ENCODE results near the gene WDFY2.

The WDFY2 gene

GRCh38 chr13:51660813-51661212 is 76.6 kb downstream of the WDFY2 start:
- no peak for TF ChIP-seq CTCF (IDR thresholded peaks at IDR 0.05; ENCODE audit: borderline replicate concordance, control extremely low read depth, extremely low read depth, insufficient read depth, missing control alignments)
- in situ Hi-C loops (cut with MboI; ENCODE audit: low sequenced_read_pairs, unreplicated experiment): no loop called here
- DNase-seq (ENCODE audit: low spot score): no peak

- in situ Hi-C loops (cut with MboI; ENCODE audit: low sequenced_read_pairs, unreplicated experiment): no loop called here
- no peak for DNase-seq (ENCODE audit: low spot score)
- TF ChIP-seq CTCF (IDR thresholded peaks at IDR 0.05; ENCODE audit: borderline replicate concordance, control extremely low read depth, extremely low read depth, insufficient read depth, missing control alignments): no peak
Measured at GRCh38 chr13:51663973-51664957, 80.0 kb downstream of the WDFY2 start.

- TF ChIP-seq CTCF (IDR thresholded peaks at IDR 0.05; ENCODE audit: borderline replicate concordance, control extremely low read depth, extremely low read depth, insufficient read depth, missing control alignments): no peak
- in situ Hi-C loops (cut with MboI; ENCODE audit: low sequenced_read_pairs, unreplicated experiment): no loop called here
Measured at GRCh38 chr13:51665456-51665855, 81.2 kb downstream of the WDFY2 start.

GRCh38 chr13:51666374-51666773 is 82.1 kb downstream of the WDFY2 start:
- TF ChIP-seq CTCF (IDR thresholded peaks at IDR 0.05; ENCODE audit: borderline replicate concordance, control extremely low read depth, extremely low read depth, insufficient read depth, missing control alignments): no peak
- in situ Hi-C loops (cut with MboI; ENCODE audit: low sequenced_read_pairs, unreplicated experiment): no loop called here
- no peak for DNase-seq (ENCODE audit: low spot score)

More at GRCh38 chr13:51665456-51665855, 81.2 kb downstream of the WDFY2 start:
- no peak for DNase-seq (ENCODE audit: low spot score)

- no peak for DNase-seq (ENCODE audit: low spot score)
- in situ Hi-C loops (cut with MboI; ENCODE audit: low sequenced_read_pairs, unreplicated experiment): no loop called here
- TF ChIP-seq CTCF (IDR thresholded peaks at IDR 0.05; ENCODE audit: borderline replicate concordance, control extremely low read depth, extremely low read depth, insufficient read depth, missing control alignments): no peak
Measured at GRCh38 chr13:51666839-51667238, 82.6 kb downstream of the WDFY2 start.

GRCh38 chr13:51668580-51669195 is 84.4 kb downstream of the WDFY2 start:
- TF ChIP-seq CTCF (IDR thresholded peaks at IDR 0.05; ENCODE audit: borderline replicate concordance, control extremely low read depth, extremely low read depth, insufficient read depth, missing control alignments): no peak
- in situ Hi-C loops (cut with MboI; ENCODE audit: low sequenced_read_pairs, unreplicated experiment): no loop called here
- no peak for DNase-seq (ENCODE audit: low spot score)

Measured in GM13976 (cell line).